ENCODE data around the gene SMURF1.

Gene SMURF1

DNA sequence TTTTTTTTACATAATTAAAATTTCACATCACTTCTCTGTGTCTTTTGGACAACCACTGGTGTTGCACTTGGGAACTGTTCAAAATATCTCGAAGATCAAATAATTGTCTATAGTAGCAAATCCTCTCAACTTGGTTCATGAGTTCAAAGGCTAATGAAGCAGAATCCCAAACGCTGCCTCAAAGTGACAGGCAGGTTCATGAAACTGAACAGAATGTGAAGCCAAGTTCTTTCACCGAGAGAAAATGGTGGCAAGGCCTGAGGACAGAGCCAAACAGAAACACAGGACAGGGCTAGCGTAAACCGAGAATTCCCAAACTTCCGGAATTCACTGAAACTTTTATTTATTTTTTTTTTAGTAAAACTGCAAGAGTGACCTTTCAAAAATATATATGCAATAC lies 21.1 kb downstream of the SMURF1 start:
- H3K9me3 ChIP-seq (ENCODE audit: control insufficient read depth, low read length): no peaks in the 10 kb centered on the region
- no peaks in the 10 kb centered on the region for H3K36me3 ChIP-seq (ENCODE audit: control insufficient read depth, insufficient read depth, low read length)
- no peak overlapping the region for H3K4me3 ChIP-seq (ENCODE audit: insufficient read depth, low read depth, low read length, poor library complexity, severe bottlenecking)
- no peaks in the 10 kb centered on the region for H3K4me1 ChIP-seq (ENCODE audit: control insufficient read depth, insufficient read depth, low read length, poor library complexity, severe bottlenecking)
- H3K27ac ChIP-seq (ENCODE audit: insufficient read depth, low read length, poor library complexity, severe bottlenecking): no peak overlapping the region
- H3K27me3 ChIP-seq (replicated peaks; ENCODE audit: control insufficient read depth, insufficient read depth, low read length, poor library complexity, severe bottlenecking): no peaks in the 10 kb centered on the region
- no peak for DNase-seq

DNA sequence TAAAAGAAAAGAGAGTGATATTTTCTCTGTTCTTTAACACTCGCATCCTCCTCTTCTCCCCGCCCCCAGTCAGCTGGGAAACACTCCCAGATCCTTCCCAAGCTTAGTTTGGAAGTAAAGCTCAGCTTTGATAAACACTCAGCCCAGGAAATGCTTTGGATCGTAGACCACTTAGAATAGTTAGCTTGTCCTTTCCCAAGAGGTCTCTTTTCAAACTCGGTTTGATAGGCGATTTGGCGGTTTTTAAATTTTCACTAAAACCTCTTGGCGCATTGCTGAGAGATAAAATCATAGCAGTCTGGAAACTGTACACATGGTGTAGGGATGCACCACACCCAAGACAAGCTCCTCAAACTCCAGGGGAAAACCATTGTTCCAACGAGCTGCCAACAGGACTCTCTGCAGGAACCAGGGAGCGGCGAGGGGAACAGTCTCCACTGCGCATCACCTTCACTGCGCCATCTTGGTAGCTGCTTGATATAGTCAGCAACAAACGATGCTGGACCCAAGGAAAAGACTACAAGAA lies 22.3 kb downstream of the SMURF1 start:
- Histone ChIP-seq H3K27me3 (replicated peaks; ENCODE audit: control insufficient read depth, insufficient read depth, low read length, poor library complexity, severe bottlenecking) (no peaks in the 10 kb centered on the region), H3K4me3 (ENCODE audit: insufficient read depth, low read depth, low read length, poor library complexity, severe bottlenecking) (no peak overlapping the region), H3K4me1 (ENCODE audit: control insufficient read depth, insufficient read depth, low read length, poor library complexity, severe bottlenecking) (no peaks in the 10 kb centered on the region), H3K9me3 (ENCODE audit: control insufficient read depth, low read length) (no peaks in the 10 kb centered on the region), H3K36me3 (ENCODE audit: control insufficient read depth, insufficient read depth, low read length) (no peaks in the 10 kb centered on the region), H3K27ac (ENCODE audit: insufficient read depth, low read length, poor library complexity, severe bottlenecking) (no peak overlapping the region)
- DNase-seq: no peak

GRCh38 chr7:99120916-99121315 lies 23.0 kb downstream of the SMURF1 start:
- Histone ChIP-seq H3K36me3 (ENCODE audit: control insufficient read depth, insufficient read depth, low read length) (no peaks in the 10 kb centered on the region), H3K27ac (ENCODE audit: insufficient read depth, low read length, poor library complexity, severe bottlenecking) (no peak overlapping the region), H3K4me1 (ENCODE audit: control insufficient read depth, insufficient read depth, low read length, poor library complexity, severe bottlenecking) (no peaks in the 10 kb centered on the region), H3K27me3 (replicated peaks; ENCODE audit: control insufficient read depth, insufficient read depth, low read length, poor library complexity, severe bottlenecking) (no peaks in the 10 kb centered on the region), H3K9me3 (ENCODE audit: control insufficient read depth, low read length) (no peaks in the 10 kb centered on the region), H3K4me3 (ENCODE audit: insufficient read depth, low read depth, low read length, poor library complexity, severe bottlenecking) (no peak overlapping the region)
- DNase-seq: no peak

GRCh38 chr7:99120501-99120900 lies 23.4 kb downstream of the SMURF1 start:
- Histone ChIP-seq H3K27ac (ENCODE audit: insufficient read depth, low read length, poor library complexity, severe bottlenecking) (no peak overlapping the region), H3K27me3 (replicated peaks; ENCODE audit: control insufficient read depth, insufficient read depth, low read length, poor library complexity, severe bottlenecking) (no peaks in the 10 kb centered on the region), H3K4me1 (ENCODE audit: control insufficient read depth, insufficient read depth, low read length, poor library complexity, severe bottlenecking) (no peaks in the 10 kb centered on the region), H3K9me3 (ENCODE audit: control insufficient read depth, low read length) (no peaks in the 10 kb centered on the region), H3K36me3 (ENCODE audit: control insufficient read depth, insufficient read depth, low read length) (no peaks in the 10 kb centered on the region), H3K4me3 (ENCODE audit: insufficient read depth, low read depth, low read length, poor library complexity, severe bottlenecking) (no peak overlapping the region)
- DNase-seq: no peak

DNA sequence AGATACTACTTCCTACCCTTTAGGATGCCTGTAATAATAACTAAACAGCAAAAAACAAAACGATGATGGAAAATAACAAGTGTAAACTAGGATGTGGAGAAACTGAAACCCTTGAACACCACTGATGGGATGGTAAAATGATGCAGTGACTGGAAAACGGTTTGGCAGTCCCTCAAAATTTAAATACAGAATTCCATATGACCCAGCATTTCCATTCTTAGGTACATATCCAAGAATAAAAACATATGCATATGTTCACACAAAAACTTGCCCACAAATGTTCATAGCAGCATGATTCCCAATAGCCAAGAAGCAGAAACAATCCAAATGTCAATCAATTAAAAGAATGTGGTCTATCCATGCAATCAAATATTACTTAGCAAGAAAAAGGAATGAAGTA lies 25.8 kb downstream of the SMURF1 start:
- DNase-seq: no peak
- Histone ChIP-seq H3K4me3 (ENCODE audit: insufficient read depth, low read depth, low read length, poor library complexity, severe bottlenecking) (no peak overlapping the region), H3K27ac (ENCODE audit: insufficient read depth, low read length, poor library complexity, severe bottlenecking) (no peak overlapping the region), H3K4me1 (ENCODE audit: control insufficient read depth, insufficient read depth, low read length, poor library complexity, severe bottlenecking) (no peaks in the 10 kb centered on the region), H3K9me3 (ENCODE audit: control insufficient read depth, low read length) (no peaks in the 10 kb centered on the region), H3K27me3 (replicated peaks; ENCODE audit: control insufficient read depth, insufficient read depth, low read length, poor library complexity, severe bottlenecking) (no peaks in the 10 kb centered on the region), H3K36me3 (ENCODE audit: control insufficient read depth, insufficient read depth, low read length) (no peaks in the 10 kb centered on the region)

DNA sequence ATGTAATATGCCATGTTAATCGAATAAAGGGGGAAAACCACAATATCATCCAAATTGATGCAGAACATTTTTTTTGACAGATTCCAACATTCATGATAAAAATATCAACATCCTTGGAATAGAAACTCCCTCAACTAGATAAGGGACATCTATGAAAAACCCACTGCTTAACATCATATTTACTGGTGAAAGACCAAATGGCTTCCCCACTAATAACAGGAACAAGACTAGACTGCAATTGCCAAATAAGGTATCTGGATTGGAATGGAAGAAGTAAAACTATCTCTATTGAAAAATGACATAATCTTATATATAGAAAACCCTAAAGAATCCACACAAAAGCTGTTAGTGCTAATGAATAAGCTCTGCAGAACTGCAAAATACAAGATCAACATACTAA lies 27.8 kb downstream of the SMURF1 start:
- Histone ChIP-seq H3K36me3 (ENCODE audit: control insufficient read depth, insufficient read depth, low read length) (no peaks in the 10 kb centered on the region), H3K4me3 (ENCODE audit: insufficient read depth, low read depth, low read length, poor library complexity, severe bottlenecking) (no peak overlapping the region), H3K9me3 (ENCODE audit: control insufficient read depth, low read length) (no peaks in the 10 kb centered on the region), H3K27ac (ENCODE audit: insufficient read depth, low read length, poor library complexity, severe bottlenecking) (no peak overlapping the region), H3K27me3 (replicated peaks; ENCODE audit: control insufficient read depth, insufficient read depth, low read length, poor library complexity, severe bottlenecking) (no peaks in the 10 kb centered on the region), H3K4me1 (ENCODE audit: control insufficient read depth, insufficient read depth, low read length, poor library complexity, severe bottlenecking) (no peaks in the 10 kb centered on the region)
- DNase-seq: no peak

GRCh38 chr7:99115379-99115778 lies 28.5 kb downstream of the SMURF1 start:
- Histone ChIP-seq H3K9me3 (ENCODE audit: control insufficient read depth, low read length) (no peaks in the 10 kb centered on the region), H3K4me1 (ENCODE audit: control insufficient read depth, insufficient read depth, low read length, poor library complexity, severe bottlenecking) (no peaks in the 10 kb centered on the region), H3K36me3 (ENCODE audit: control insufficient read depth, insufficient read depth, low read length) (no peaks in the 10 kb centered on the region), H3K27ac (ENCODE audit: insufficient read depth, low read length, poor library complexity, severe bottlenecking) (no peak overlapping the region), H3K27me3 (replicated peaks; ENCODE audit: control insufficient read depth, insufficient read depth, low read length, poor library complexity, severe bottlenecking) (no peaks in the 10 kb centered on the region), H3K4me3 (ENCODE audit: insufficient read depth, low read depth, low read length, poor library complexity, severe bottlenecking) (no peak overlapping the region)
- no peak for DNase-seq

GRCh38 chr7:99112979-99113378 lies 30.9 kb downstream of the SMURF1 start:
- no peaks in the 10 kb centered on the region for H3K36me3 ChIP-seq (ENCODE audit: control insufficient read depth, insufficient read depth, low read length)
- no peak overlapping the region for H3K4me3 ChIP-seq (ENCODE audit: insufficient read depth, low read depth, low read length, poor library complexity, severe bottlenecking)
- no peak overlapping the region for H3K27ac ChIP-seq (ENCODE audit: insufficient read depth, low read length, poor library complexity, severe bottlenecking)
- DNase-seq: no peak
- no peaks in the 10 kb centered on the region for H3K9me3 ChIP-seq (ENCODE audit: control insufficient read depth, low read length)
- H3K4me1 ChIP-seq (ENCODE audit: control insufficient read depth, insufficient read depth, low read length, poor library complexity, severe bottlenecking): peaks cover 5% of the 10 kb centered on the region
- no peaks in the 10 kb centered on the region for H3K27me3 ChIP-seq (replicated peaks; ENCODE audit: control insufficient read depth, insufficient read depth, low read length, poor library complexity, severe bottlenecking)

DNA sequence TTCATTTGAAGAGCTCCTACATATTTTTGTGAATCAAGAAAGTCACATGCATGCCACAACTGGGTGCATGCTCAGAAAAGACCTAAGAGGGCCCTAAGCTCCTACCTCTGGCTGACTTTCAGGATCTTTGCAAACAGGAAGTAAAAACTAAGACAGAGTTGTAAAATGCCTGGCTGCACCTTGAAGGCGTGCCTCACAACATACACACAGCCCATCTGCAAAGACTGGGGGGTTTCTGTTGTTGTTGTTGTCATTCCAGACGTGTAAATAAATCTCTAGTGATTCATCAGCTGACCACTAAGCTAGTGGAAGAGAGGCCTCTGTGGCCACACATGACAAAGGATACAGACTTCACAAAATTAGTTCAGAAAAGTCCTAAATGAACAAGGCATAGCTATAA lies 31.8 kb downstream of the SMURF1 start:
- no peaks in the 10 kb centered on the region for H3K27me3 ChIP-seq (replicated peaks; ENCODE audit: control insufficient read depth, insufficient read depth, low read length, poor library complexity, severe bottlenecking)
- no peak for DNase-seq
- no peak overlapping the region for H3K4me3 ChIP-seq (ENCODE audit: insufficient read depth, low read depth, low read length, poor library complexity, severe bottlenecking)
- H3K36me3 ChIP-seq (ENCODE audit: control insufficient read depth, insufficient read depth, low read length): no peaks in the 10 kb centered on the region
- H3K27ac ChIP-seq (ENCODE audit: insufficient read depth, low read length, poor library complexity, severe bottlenecking): no peak overlapping the region
- peaks cover 5% of the 10 kb centered on the region for H3K4me1 ChIP-seq (ENCODE audit: control insufficient read depth, insufficient read depth, low read length, poor library complexity, severe bottlenecking)
- H3K9me3 ChIP-seq (ENCODE audit: control insufficient read depth, low read length): no peaks in the 10 kb centered on the region

DNA sequence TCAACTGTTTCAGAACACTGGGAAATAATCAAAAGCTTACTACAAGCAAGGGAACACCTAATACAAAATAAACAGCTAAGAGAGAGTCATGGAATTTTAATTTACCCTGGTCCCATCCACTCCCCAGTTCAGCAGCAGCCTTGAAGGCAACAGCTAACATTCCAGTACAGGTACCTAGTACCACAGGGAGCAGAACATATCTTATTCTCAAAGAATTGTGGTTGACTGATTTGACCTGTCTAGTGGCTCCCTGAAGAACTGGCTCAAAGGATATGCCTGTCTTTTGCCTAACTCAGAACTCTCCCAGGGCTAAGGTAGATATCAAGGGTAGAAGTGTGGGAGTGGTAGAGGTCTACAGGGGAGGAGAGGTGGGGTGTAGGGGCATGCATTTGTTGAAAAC lies 32.3 kb downstream of the SMURF1 start:
- no peak overlapping the region for H3K27ac ChIP-seq (ENCODE audit: insufficient read depth, low read length, poor library complexity, severe bottlenecking)
- no peaks in the 10 kb centered on the region for H3K36me3 ChIP-seq (ENCODE audit: control insufficient read depth, insufficient read depth, low read length)
- no peaks in the 10 kb centered on the region for H3K27me3 ChIP-seq (replicated peaks; ENCODE audit: control insufficient read depth, insufficient read depth, low read length, poor library complexity, severe bottlenecking)
- H3K4me1 ChIP-seq (ENCODE audit: control insufficient read depth, insufficient read depth, low read length, poor library complexity, severe bottlenecking): peaks cover 5% of the 10 kb centered on the region
- no peak for DNase-seq
- no peaks in the 10 kb centered on the region for H3K9me3 ChIP-seq (ENCODE audit: control insufficient read depth, low read length)
- H3K4me3 ChIP-seq (ENCODE audit: insufficient read depth, low read depth, low read length, poor library complexity, severe bottlenecking): no peak overlapping the region
